ENCODE data around the gene EIF1. TPM values are rescaled to one million over a fixed set of nuclear protein-coding genes. Genes with fewer than 3 reads are reported as not detected.
A peak's percentile ranks its signal among the peaks of the same experiment; 100 is the strongest.

The EIF1 gene
- total RNA-seq, 1 experiment from 2014 or later: 651 TPM

DNA sequence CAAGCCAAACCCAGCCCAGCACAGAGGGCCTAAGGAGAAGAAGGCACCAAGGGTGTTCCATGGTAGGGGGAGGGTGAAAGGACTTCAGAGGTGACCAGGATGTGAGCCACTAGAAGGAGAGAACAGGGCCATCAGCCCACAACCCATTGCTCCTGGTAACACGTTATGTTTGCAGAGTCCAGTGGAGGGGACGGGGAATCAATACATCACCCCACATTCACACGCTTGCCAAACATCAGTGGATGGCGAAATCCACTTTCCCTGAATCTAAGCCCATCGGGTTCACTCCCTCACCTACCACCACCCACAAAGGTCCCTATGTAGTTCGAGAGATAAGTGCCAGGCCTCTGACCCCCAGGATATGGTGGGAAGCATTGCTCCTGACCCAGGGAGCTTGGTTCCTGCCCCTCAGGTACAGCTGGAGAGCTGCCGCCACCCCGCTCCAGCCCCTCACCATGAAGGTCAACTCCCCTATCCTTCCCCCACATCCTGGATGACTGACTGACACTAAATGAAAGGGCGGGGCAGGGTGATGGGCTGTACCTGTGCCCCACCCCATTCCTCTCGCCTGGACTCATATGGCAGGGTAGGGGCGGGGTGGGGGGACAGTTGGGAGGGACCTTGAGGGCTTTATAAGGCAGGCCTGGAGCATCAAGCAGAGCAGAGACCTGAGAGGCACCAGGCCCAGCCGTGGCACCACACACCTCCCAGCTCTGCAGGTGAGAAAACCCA lies 23.1 kb downstream of the EIF1 start, which contains the start of gene GAST:
Gene GAST (plus strand): TSS at position 663 of the 732 bp plus-strand sequence. CDS start 3,106 bp downstream, outside the sequence.
- H3K4me2 ChIP-seq (ENCODE audit: insufficient read depth, insufficient read length, low read length): no peak within 1 kb of the TSS
- H3K27me3 ChIP-seq (ENCODE audit: insufficient read depth, low read length): peaks cover 34% of the 10 kb centered on the region; the same call in 1 of the 2 replicates
- H3K27ac ChIP-seq (ENCODE audit: insufficient read length, low read depth, low read length): no peak within 1 kb of the TSS
- H3K4me1 ChIP-seq (ENCODE audit: insufficient read depth, low read length): no peaks in the 10 kb centered on the region
- no peak within 1 kb of the TSS for H2BK120ac ChIP-seq (ENCODE audit: low read depth, low read length, poor library complexity, severe bottlenecking)
- no peak within 1 kb of the TSS for H3K23ac ChIP-seq (ENCODE audit: insufficient read length, low read depth, low read length)
- H3K56ac ChIP-seq (ENCODE audit: insufficient read length, low read depth, low read length): no peak within 1 kb of the TSS
- no peaks in the 10 kb centered on the region for H4K20me1 ChIP-seq (ENCODE audit: control insufficient read depth, insufficient read depth, insufficient read length)
- Mint-ChIP-seq H3K36me3 (ENCODE audit: insufficient read depth in 1 of 3, low read depth in 3 of 3) (peaks cover 0 to 6% (median 4%) of the 10 kb centered on the region in 3 experiments; a peak in 3 of 7 replicates), H3K27ac (peak within 1 kb of the TSS in 1 of 3 experiments; percentile 59; a peak in 1 of 7 replicates), H3K4me1 (peaks cover 2 to 3% of the 10 kb centered on the region in 2 experiments; a peak in 1 of 4 replicates), H3K4me3 (no peak within 1 kb of the TSS), H3K9me3 (peaks cover 12 to 14% of the 10 kb centered on the region in 2 experiments), H3K27me3 (ENCODE audit: low read depth) (peaks cover 96% of the 10 kb centered on the region)
- no CpG with 5 or more reads among the region's 12 CpGs for WGBS (ENCODE audit: extremely low coverage, insufficient read length, low lambda C conversion rate)
- H2BK5ac ChIP-seq (ENCODE audit: insufficient read length, low read length): no peak within 1 kb of the TSS
- H2BK15ac ChIP-seq (ENCODE audit: low read depth, low read length): no peak within 1 kb of the TSS
- TF ChIP-seq, protein P1, sequence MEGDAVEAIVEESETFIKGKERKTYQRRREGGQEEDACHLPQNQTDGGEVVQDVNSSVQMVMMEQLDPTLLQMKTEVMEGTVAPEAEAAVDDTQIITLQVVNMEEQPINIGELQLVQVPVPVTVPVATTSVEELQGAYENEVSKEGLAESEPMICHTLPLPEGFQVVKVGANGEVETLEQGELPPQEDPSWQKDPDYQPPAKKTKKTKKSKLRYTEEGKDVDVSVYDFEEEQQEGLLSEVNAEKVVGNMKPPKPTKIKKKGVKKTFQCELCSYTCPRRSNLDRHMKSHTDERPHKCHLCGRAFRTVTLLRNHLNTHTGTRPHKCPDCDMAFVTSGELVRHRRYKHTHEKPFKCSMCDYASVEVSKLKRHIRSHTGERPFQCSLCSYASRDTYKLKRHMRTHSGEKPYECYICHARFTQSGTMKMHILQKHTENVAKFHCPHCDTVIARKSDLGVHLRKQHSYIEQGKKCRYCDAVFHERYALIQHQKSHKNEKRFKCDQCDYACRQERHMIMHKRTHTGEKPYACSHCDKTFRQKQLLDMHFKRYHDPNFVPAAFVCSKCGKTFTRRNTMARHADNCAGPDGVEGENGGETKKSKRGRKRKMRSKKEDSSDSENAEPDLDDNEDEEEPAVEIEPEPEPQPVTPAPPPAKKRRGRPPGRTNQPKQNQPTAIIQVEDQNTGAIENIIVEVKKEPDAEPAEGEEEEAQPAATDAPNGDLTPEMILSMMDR (conservative IDR thresholded peaks at IDR 0.05): no peak
- no peak within 1 kb of the TSS for H2AK5ac ChIP-seq (ENCODE audit: insufficient read length, low read length)
- no peak for DNase-seq
- H2BK12ac ChIP-seq (ENCODE audit: insufficient read length, low read depth, low read length): no peak within 1 kb of the TSS
- no peak within 1 kb of the TSS for H4K8ac ChIP-seq (replicated peaks; ENCODE audit: insufficient read length, low read depth, low read length)
- no peak within 1 kb of the TSS for H3K9ac ChIP-seq (ENCODE audit: extremely low read depth, insufficient read length, low read length)
- no peak within 1 kb of the TSS for H3K4ac ChIP-seq (ENCODE audit: low read depth, low read length)
- H4K91ac ChIP-seq (ENCODE audit: insufficient read length, low read depth, low read length): no peak within 1 kb of the TSS
- no peaks in the 10 kb centered on the region for H3K23me2 ChIP-seq (ENCODE audit: insufficient read length, low read depth, low read length, poor library complexity, severe bottlenecking)
- no peak within 1 kb of the TSS for H3T11ph ChIP-seq (ENCODE audit: low read length)
- H3K14ac ChIP-seq (ENCODE audit: insufficient read depth, low read length): no peak within 1 kb of the TSS
- no peak within 1 kb of the TSS for H2AFZ ChIP-seq (ENCODE audit: low read length)
- no peaks in the 10 kb centered on the region for H3K9me3 ChIP-seq (ENCODE audit: control insufficient read depth, low read depth, low read length)
- H4K5ac ChIP-seq (ENCODE audit: insufficient read length, low read depth, low read length): no peak within 1 kb of the TSS
- H2BK20ac ChIP-seq (ENCODE audit: low read depth, low read length, poor library complexity, severe bottlenecking): no peak within 1 kb of the TSS
- no peaks in the 10 kb centered on the region for H3K79me1 ChIP-seq (ENCODE audit: insufficient read depth, low read depth, low read length, poor library complexity, severe bottlenecking)
- no peak within 1 kb of the TSS for H3K18ac ChIP-seq (ENCODE audit: insufficient read length, low read depth, low read length)
- no peaks in the 10 kb centered on the region for H3K79me2 ChIP-seq (ENCODE audit: insufficient read depth, low read length)
